GM19463 (cell line): Measurements from ENCODE around the gene ASXL3.

Experiments
- ATAC-seq: cut with Tn5 transposase; IDR thresholded peaks from one replicate; pipeline ENCODE4 v1.9.1; 2021; ENCODE audit warnings: mild to moderate bottlenecking, moderate library complexity; ENCODE audit not compliant: unreplicated experiment

ASXL3 gene

DNA sequence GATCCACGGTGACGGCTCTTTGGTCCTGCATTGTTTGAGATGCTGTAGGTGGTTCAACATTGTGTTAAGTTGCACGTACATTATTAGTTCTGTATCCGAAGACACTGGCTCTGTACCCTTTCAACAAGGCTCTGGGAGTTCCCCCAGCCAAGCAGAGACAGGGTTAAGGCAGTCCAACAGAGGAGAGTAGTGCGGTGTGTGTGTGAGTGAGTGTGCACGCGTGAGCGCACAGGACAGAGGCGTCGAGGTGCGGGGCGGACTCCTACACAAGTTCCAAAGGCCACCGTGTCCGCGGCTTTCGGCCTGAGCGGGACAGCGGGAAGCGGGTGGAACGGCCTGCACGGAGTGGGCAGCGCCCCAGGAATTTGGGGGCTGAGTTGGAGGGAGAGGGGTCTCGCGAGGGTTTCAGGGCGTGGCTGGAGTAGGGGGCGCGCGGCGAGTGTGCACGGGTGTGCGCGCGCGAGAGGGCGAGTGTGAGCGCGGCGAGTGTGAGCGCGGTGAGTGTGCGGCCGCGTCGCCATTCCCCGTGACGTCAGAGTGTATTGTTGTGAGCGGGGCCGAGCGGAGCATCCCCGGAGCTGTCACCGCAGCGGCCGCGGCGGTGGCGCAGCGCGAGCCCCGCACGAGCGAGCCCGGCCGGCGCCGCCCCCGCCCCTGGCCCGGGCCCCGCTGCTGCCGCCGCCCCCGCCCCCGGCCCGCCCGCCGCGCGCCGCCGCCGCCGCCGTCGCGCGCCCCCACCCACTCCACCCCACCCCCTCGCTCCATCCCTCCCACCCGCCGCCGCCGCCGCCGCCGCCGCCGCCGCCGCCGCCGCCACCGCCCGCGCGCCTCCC is at the start of gene ASXL3:
TSS of gene ASXL3 (plus strand) at position 535 of the 833 bp plus-strand sequence. CDS start 413 bp downstream, outside the sequence.
- no peak for ATAC-seq

GRCh38 chr18:33532978-33533377 is 45.0 kb upstream of the ASXL3 start:
- no peak for ATAC-seq

- no peak for ATAC-seq
Observed at GRCh38 chr18:33536904-33537303, 41.1 kb upstream of the ASXL3 start.

GRCh38 chr18:33538418-33539042 is 39.5 kb upstream of the ASXL3 start:
- no peak for ATAC-seq

GRCh38 chr18:33540392-33540791 is 37.6 kb upstream of the ASXL3 start:
- no peak for ATAC-seq

GRCh38 chr18:33541316-33541715 is 36.7 kb upstream of the ASXL3 start:
- ATAC-seq, result no peak

- ATAC-seq, result no peak
Observed at GRCh38 chr18:33556846-33557245, 21.2 kb upstream of the ASXL3 start.

GRCh38 chr18:33557706-33558105 is 20.3 kb upstream of the ASXL3 start:
- no peak for ATAC-seq

DNA sequence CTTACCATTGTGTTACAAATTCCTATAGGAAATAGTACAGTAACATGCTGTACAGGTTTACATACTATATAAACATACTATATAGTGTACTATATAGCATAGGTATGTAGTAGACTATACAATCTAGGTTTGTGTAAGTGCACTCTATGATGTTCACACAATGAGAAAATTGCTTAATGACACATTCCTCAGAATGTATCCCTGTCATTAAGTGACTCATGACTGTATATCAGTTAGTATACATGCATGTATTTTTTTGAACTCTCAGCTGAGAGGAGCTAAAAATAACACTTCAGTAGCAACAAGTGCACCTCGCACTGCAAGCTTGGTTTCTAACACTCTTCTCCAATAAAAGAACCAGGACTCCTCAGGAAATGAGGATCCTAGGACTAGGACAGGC is 19.5 kb upstream of the ASXL3 start:
- no peak for ATAC-seq

DNA sequence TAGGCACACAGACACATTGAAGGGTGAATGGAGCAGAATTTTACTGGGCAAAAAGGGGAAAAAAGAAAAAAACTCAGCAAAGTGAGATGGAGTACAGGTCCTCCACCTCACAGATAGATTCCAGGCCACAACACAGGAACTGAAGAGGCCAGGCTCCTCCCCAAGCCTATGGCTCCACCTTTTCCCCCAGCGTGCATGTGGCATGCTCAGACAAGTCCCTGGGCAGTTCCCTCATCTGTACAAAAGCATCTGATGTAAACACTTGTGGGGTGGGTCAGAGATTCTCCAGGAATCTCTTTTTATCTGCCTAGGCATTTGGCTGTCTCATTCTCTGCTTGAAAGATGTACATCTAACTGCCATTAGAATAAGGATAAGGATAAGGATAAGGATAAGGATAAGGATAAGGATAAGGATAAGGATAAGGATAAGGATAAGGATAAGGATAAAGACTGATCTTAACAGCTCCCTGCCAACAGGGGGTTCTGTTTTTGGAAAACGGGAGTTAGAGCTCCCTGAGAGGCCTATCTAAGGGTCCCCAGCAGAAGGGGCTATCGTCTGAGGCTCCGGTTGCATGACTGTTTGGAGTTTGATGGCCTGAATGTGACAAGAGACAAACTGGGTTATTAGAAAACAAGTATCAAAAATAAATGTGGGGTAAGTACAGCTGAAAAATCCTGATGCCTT is 17.2 kb upstream of the ASXL3 start:
- peak; percentile 94 for ATAC-seq

DNA sequence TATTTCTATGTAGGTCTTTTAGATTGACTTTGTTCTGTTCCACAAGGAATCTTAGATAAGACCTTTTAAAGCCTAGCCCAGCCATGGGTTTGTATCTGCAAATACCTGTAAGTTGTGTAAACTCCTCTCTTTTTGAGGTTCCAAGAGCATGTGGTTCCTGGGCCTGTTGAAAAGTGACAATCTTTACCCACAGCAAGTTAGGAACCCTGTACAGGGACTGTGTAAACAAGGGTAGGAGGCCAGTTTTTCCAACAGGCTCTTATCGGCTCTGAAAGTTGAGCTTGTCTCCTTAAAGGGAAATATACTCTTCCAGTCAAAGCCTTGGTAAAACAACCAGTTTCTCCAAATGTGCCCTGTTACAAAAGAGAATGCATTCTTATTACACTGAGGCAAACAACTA is 15.3 kb upstream of the ASXL3 start:
- no peak for ATAC-seq

GRCh38 chr18:33567705-33568104 is 10.3 kb upstream of the ASXL3 start:
- no peak for ATAC-seq

DNA sequence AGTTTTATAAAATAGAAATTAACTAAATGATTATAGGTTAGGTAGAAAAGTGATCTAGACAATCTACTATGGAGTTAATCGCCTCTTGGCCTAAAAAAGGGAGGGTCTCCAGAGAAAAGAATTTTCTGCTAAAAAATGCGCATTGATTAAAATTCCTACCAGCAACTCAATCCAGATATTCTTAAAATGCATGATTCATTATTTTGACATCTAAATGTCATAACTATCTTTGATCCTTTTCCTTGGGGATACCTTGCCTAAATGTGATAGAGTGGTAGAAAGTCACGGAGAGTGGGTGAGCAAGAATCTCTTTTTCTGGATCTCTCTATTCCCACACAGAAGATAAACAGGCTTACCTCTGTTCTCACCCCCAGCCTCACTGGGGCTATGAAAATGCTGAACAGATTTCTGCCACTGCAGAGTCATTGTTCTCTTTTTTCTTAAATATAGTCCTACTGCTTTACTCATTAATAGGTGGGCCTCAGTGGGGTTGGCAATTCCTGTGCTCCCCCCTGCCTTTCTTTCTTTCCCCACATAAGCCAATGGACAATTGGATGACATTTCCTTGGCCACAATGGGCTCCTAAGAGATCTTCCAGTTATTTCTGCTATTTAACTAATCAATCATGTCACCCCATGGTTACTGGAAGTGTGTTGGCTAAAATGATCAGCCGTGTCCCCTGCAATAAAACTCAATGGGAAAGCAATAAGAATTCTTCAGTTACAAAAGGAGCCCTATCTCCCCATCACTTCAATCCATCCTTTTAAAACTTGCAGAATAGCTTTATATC is 5.8 kb upstream of the ASXL3 start:
- ATAC-seq, result no peak

DNA sequence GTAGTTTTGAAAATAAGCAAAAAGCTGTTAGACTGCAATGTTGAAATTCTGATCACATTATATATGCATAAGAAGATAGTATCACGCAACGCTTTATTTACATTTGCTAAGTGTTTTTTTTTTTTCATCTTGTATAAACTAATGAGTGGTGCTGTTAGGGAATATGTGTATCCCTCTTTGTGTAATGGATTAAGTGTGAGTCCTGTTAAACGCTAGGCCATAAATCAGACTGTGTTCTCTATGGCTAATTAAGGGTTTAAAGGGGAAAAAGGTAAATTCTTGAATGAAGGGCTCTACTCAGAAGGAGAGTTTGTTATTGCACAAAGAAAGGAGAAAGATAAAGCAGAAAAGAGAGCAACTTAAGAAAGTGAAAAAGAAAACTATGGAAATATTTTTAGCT is 4.8 kb upstream of the ASXL3 start:
- ATAC-seq, result no peak

GRCh38 chr18:33575451-33575850 is 2.6 kb upstream of the ASXL3 start:
- ATAC-seq, result no peak

DNA sequence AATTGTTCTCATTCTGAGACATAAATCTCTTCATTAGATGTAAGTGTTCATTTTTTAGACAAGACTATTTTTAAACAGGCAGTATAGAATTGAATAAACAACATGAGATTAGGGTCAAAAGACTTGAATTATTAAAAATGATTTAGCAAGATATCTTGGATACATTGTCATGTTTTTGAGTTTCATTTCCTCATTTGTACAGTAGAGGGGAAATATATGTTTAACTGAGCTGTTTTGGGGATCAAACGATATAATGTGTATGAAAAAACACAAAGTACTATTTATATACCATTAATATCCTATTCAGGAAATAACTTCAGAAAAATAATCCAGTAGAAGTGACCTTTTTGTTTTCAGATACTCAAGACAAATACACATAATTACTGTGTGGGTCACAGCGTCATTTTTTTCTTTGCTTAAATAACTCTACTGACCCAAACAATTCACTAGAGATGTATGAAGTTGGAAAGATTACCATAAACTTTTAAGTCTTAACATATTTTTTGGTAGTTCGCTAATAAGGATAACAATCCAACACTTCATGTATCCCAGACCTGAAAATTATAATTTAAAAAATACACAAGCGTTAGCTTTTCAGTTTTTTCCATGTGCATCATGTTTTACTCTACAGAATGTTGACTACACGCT is 896 bp upstream of the ASXL3 start:
- ATAC-seq, result no peak

DNA sequence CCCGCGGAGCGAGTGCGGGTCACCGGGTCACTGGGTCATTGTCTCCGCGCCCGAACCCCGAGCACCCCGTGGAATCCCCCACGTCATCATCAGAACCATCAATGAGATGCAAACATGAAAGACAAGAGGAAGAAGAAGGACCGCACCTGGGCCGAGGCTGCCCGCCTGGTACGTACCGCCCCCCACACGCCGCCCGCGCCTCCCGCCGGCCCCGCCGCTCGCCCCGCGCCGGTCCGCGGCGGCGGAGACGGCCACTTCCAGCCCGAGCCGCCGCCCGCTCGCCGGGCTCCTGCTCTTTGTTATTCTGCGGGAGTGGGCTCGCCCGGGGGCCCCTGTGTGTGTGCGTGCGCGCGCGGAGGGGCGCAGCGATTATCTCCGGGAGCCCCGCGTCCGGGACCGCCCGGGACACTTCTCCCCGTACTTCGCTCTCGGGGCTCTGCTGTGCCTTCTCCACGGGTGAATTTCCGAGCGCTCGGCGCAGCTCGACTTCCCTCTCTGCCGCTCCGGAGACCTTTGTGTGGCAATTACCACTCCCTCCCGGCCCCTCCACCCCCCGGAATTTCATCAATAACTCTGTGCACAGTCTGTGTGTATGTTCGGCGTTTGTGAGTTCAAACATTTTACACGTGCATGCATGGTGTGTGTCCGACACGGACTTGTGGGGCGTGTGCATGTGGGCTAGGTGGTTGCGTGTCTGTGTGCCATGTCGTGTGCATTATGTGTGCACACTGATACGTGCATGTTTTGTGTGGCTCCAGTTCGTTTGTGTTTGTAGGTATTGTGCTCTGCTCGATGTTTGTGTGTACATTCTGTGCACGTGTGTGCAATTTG is 714 bp downstream of the ASXL3 start:
- no peak for ATAC-seq

GRCh38 chr18:33579349-33580215 is 1.6 kb downstream of the ASXL3 start:
- ATAC-seq, result no peak

- ATAC-seq, result no peak
Observed at GRCh38 chr18:33580546-33580945, 2.5 kb downstream of the ASXL3 start.
